GM12864 (cell line): Measurements from ENCODE around the gene SLC35F5.

Source experiments
- DNase-seq: peaks from one replicate; pipeline ENCODE4 v3.0.0-alpha.2; 2011; ENCODE audit warnings: low read depth
- H3K4me3 ChIP-seq: 2 replicates; pipeline ENCODE4 v1.5.1; 2011; ENCODE audit warnings: mild to moderate bottlenecking, low read depth, low read length, control low read depth
- TF ChIP-seq, protein P1 (sequence below): IDR thresholded peaks from 2 replicates; pipeline ENCODE4 v1.5.1; 2011; ENCODE audit warnings: low read depth, mild to moderate bottlenecking, moderate library complexity, low read length, control low read depth, inconsistent platforms; ENCODE audit errors: missing control alignments

The SLC35F5 gene

DNA sequence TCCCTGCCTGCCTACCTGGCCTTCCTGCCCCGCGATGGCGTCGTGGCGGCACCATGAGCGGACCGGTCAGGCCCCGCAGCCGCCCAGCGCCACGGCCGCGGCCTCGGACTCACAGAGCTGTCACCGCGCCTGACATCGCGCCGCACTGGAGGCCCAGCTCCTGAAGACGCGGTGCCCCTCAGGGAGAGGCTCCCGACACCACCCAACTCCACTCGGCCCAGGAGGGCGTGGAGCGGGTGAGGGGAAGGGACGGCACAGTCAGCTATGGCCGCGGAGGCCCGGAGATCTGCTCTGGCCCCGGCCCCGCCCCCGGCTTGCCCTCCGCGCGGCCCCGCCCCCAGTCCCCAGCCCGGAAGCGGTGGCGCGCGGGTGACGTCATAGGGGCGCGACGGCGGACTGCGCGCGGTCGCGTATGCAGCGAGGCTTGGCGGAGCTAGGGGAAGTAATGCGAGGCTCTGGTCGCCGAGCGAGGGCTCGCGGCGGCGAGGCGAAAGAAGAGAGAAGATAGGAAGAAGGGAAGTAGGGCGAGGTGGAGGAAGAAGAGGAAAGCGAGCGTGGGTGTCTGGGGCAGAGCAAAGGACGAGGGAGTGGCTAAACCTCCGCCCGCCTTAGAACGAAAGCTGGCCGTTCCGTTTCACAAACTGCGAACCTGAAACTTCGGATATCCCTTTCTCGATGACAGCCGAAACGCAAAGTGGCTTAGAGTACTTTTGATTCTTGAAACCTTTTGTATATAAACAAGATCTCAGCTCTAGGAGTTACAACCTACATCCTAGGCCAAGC is at the start of gene SLC35F5:
Gene SLC35F5, minus strand, starts transcription at position 288 of the 783 bp plus-strand sequence. Its CDS starts 233 bp downstream, at position 55.
- peak; percentile 81 for DNase-seq
- TF ChIP-seq, protein P1, sequence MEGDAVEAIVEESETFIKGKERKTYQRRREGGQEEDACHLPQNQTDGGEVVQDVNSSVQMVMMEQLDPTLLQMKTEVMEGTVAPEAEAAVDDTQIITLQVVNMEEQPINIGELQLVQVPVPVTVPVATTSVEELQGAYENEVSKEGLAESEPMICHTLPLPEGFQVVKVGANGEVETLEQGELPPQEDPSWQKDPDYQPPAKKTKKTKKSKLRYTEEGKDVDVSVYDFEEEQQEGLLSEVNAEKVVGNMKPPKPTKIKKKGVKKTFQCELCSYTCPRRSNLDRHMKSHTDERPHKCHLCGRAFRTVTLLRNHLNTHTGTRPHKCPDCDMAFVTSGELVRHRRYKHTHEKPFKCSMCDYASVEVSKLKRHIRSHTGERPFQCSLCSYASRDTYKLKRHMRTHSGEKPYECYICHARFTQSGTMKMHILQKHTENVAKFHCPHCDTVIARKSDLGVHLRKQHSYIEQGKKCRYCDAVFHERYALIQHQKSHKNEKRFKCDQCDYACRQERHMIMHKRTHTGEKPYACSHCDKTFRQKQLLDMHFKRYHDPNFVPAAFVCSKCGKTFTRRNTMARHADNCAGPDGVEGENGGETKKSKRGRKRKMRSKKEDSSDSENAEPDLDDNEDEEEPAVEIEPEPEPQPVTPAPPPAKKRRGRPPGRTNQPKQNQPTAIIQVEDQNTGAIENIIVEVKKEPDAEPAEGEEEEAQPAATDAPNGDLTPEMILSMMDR: no peak
- H3K4me3 ChIP-seq: peak within 1 kb of the TSS; percentile 78

- no peak for DNase-seq
- TF ChIP-seq, protein P1: no peak
- H3K4me3 ChIP-seq: no peak overlapping the region
These were observed 42.9 kb upstream of the SLC35F5 start for GRCh38 chr2:113799375-113799774.

- TF ChIP-seq, protein P1: no peak
- no peak for DNase-seq
These were observed 40.8 kb upstream of the SLC35F5 start for GRCh38 chr2:113797237-113797636.

GRCh38 chr2:113796592-113797175 is 40.2 kb upstream of the SLC35F5 start:
- DNase-seq: no peak
- TF ChIP-seq, protein P1: no peak
- no peak overlapping the region for H3K4me3 ChIP-seq

More at GRCh38 chr2:113797237-113797636, 40.8 kb upstream of the SLC35F5 start:
- no peak overlapping the region for H3K4me3 ChIP-seq

DNA sequence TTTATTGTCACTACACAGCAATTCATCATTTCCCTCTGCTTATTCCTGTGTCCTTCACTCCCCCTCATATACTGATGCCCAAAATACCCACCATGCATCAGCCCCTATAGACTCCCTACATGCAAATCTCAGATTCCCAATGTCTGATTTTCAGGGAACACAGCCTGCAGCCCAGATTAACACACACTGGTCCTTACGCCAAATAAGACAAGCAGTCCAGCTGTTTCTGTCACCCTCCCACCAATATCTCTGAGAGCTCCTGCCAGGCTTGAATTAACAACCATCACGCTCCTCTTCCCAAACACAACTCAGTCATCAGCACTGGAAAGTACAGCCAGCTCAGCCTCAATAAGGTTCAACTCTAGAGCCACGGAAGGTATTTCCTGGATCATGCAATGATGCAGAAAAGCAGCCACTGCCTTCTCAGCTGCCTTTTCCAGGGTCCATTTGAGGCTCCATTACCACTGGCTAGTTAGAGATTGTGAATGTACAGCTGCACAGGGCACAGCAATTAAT is 39.0 kb upstream of the SLC35F5 start:
- DNase-seq: no peak
- H3K4me3 ChIP-seq: no peak overlapping the region
- TF ChIP-seq, protein P1: no peak

DNA sequence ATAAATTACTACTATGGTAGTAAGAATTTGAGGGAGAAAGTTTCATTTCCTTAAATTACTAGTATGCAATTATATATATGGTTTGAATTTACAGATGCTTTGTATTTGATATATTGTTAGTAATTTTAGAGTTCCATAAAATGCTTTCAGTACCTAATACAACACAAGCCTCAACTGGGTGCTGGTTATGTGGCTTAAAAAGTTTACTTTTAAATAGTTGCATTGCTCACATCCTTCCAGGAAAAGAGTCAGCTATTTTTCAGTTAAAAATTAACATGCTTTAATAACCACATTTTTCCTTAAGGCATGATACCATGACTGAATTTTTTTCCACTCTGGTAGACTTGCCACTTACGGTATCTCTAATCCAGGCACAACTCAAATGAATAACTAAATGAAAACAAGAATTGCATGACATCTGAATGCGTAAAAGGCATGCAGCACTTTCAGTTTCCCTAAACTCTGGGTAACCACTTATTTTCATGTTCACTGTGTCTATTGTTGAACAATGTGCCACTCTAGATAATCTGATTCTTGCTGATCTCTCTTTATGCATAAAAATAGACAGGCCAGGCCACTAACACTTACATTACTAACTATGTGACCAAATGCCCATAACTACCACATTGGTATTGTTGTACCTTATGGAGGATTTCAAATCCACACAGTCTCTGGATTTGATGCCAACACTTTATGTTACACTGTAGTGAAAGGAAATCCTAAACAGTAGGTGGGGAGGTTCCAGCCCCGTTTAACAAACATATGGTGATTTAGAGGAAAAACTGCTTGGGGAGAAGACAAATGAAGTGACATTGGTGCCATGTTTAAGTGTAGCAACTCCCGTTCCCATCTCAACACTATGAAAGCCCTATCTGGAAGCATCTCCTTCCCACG is 35.5 kb upstream of the SLC35F5 start:
- DNase-seq: peak; percentile 34
- no peak overlapping the region for H3K4me3 ChIP-seq
- TF ChIP-seq, protein P1: no peak
